Measurements from ENCODE around the gene AADACL4.
"Not testable (repeated sequence)": the region's sequence is repeated elsewhere in the genome, so short reads cannot be mapped to it uniquely, and the experiment has no call there.

AADACL4 gene

DNA sequence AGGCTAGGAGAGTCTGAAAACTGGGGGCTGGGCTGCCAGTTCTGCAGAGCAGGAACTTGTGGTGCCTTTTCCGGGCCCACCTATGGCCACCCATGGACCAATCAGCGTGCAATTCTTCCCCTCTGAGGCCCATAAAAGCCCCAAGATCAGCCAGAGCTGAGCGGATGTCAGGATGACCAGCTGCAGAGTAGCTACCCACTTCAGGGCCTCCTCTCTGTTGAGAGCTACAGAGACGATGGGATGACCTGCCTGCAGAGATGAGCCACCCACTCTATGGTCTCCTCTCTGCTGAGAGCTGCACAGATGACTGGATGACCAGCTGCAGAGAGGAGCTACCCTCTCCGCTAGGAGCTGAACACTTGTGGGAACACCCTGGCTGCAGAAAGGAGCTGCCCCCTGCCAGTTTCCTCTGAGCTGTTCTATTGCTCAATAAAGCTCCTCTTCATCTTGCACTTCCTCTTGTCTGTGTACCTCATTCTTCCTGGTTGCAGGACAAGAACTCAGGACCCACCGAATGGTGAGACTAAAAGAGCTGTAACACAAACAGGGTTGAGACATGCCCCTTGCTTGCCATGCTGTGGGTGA is 12.8 kb upstream of the AADACL4 start:
- no peak for DNase-seq

DNA sequence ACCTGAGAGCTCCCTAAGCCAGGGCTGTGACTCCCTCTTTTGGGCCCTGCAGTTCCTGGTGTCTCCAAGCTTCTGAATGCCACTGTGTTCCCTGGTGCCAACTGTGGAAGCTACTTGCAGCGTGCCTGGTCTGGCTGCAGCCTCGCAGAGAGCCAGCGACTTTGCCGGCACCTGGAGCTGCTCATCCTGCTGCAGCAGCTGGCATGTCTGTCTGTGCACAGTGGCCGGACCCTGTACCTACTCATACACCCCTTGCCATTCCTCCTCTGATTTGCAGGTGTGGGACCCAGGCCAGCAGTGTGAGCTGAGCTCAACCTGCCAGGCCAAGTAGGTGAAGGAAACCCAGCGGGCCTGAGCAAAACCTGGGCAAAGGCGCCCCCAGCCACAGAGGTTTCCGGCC is 12.3 kb upstream of the AADACL4 start:
- DNase-seq, result no peak

DNA sequence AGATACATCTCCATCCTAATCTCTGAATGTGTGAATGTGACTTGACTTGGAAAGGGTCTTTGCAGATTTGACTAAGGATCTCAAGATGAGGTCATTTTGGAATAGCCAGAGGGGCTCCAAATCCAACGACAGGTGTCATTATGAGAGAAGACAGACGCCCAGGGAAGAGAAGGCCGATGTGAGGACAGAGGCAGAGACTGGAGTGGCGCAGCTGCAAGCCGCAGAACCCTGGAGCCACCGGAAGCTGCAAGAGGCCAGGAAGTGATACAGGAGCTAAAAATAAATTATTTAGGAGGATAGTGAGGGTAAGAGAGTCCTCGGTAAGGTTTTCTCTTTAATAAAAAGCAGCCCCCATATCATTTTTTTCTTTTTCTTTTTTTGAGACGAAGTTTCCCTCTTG is 9.7 kb upstream of the AADACL4 start:
- DNase-seq, result no peak

DNA sequence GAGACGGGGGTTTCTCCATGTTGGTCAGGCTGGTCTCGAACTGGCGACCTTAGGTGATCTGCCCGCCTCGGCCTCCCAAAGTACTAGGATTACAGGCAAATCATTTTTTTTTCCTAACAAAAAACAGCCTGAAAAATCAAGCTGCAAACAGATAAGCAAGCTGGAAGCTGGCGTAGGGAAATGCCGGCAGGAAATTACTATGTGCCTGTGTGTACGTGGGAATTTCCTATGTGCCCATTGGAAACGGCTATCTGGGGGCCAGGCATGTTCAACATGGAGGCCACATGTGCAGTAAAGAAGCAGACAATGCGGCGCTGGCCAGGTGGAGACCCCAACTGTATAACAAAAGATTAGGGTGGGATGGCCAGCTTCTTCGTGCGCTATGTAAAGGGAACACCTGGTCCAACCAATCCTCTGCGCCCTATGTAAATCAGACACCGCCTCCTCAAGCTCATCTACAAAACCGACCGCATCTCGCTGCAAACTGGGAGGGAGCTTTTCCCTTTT is 9.1 kb upstream of the AADACL4 start:
- DNase-seq, result no peak

GRCh38 chr1:12636098-12636950 is 7.6 kb upstream of the AADACL4 start:
- no peak for DNase-seq

DNA sequence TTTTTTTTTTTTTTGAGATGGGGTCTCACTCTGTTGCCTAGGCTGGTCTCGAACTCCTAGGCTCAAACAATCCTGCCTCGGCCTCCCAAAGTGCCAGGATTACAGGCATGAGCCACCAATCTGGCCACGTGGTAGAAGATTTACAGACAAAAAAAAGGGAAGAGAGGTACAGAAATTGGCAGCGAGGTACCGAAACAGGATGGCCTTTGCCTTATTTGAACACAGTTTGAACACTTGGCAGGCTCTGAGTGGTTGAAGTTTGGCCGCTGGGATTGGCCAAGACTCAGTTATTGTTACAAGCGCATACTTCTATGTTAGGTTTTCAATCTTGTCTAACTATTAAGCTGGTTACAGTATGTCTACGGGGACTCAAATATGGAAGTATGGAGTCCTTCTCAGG is 6.2 kb upstream of the AADACL4 start:
- no peak for DNase-seq

- no peak for DNase-seq
Observed at GRCh38 chr1:12640237-12640957, 3.5 kb upstream of the AADACL4 start.

GRCh38 chr1:12640958-12641272 is 3.0 kb upstream of the AADACL4 start:
- no peak for DNase-seq

DNA sequence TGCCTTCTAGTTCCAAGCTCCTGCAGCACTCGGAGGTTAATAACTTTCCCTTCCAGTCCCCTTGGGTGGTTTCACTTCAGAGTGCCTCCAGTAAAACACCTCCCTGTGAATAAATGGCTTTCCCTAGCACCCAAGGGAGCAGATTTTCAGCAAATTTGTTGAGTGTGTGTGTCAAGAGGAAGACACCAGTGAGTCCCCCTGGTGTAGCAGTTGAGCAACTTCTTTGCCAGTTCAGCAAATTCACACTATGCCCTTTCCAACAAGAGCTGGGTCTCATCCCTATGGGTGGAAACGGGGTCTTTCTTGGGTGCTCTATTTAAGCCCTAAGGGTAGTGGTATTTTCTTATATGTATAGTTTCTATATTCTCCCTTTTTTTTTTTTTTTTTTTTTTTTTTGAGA is 806 bp upstream of the AADACL4 start:
- DNase-seq, result no peak

- DNase-seq, result no peak
Observed at GRCh38 chr1:12644237-12644636, 352 bp downstream of the AADACL4 start.

- DNase-seq, result no peak
Observed at GRCh38 chr1:12644829-12645228, 944 bp downstream of the AADACL4 start.

DNA sequence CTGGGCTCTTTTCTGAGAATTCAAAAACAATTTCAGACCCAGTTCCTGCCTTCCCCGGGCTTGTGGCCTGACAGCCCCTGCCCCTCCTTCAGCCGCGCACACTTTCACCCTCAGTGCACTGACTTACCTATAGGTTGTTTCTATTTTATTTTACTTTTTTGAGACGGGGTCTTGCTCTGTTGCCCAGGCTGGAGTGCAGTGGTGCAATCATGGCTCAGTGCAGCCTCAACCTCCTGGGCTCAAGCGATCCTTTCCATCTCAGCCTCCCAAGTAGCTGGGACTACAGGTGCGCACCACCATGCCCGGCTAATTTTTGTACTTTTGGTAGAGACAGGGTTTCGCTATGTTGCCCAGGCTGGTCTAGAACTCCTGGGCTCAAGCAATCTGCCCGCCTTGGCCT is 1.5 kb downstream of the AADACL4 start:
- not testable (repeated sequence) for DNase-seq

GRCh38 chr1:12648741-12649140 is 4.9 kb downstream of the AADACL4 start:
- DNase-seq, result no peak

DNA sequence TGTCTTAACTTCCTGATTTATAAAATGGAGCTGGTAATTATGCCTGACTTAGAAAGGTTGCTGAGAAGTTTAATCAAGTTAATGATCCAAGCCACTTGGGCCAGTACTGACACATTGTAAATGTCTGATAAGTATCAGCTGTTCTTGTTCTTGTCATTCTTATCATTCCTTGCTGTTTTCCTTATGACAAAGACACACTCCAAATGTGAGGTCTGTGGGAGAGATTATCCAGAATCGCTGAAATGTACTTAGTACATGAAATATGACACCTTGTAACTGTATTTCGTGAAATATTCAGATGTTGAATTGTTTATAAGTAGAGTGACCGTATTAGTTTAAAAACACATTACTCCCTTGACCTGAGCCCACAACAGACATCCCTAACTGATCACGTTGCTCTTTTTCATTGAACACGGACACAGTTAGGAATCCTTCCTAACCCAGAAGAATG is 6.1 kb downstream of the AADACL4 start:
- DNase-seq, result no peak

DNA sequence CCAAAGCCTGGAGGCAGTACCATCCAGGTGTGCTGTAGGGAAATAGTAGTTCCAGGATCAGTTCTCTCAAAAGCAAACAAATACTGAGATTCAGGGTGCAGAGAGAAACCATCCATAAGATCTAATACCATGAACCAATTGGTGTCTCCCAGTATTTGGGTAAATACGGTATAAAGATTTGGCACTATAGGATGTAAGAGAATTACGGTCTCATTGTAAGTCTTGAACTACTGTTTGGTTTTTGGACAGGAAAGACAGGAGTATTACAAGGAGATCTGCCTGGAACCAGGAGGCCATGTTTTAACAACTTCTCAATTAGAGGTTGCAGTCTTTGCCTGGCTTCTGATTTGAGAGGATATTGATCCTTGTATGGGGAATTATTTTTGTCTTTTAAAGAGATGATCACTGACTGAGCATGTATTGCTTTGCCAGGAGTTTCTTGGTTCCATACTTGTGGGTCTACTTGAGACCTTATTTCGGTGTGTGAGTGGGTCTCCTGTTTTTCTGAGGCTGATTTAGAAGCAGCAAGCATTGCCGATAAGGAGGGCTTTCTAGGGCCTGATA is 10.2 kb downstream of the AADACL4 start:
- DNase-seq, result no peak

- no peak for DNase-seq
Observed at GRCh38 chr1:12654657-12655056, 10.8 kb downstream of the AADACL4 start.

DNA sequence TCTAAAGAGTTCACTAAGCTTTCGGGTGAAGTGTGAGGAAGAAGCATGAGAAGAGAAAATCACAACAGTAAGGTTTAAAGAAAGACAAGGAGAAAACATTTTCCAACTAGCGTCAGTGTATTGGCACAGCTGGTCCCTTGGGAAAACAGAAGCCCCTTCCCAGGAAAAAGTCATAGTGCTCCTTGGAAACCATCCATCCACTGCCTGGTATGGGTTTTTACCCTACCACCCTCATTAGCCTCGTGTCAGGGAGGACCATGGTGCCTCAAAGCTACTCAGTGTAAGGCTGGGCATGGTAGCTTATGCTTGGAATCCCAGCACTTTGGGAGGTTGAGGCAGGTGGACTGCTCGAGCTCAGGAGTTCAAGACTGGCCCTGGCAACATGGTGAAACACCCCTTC is 12.7 kb downstream of the AADACL4 start:
- no peak for DNase-seq

- DNase-seq, result no peak
Observed at GRCh38 chr1:12657060-12657884, 13.4 kb downstream of the AADACL4 start.

DNA sequence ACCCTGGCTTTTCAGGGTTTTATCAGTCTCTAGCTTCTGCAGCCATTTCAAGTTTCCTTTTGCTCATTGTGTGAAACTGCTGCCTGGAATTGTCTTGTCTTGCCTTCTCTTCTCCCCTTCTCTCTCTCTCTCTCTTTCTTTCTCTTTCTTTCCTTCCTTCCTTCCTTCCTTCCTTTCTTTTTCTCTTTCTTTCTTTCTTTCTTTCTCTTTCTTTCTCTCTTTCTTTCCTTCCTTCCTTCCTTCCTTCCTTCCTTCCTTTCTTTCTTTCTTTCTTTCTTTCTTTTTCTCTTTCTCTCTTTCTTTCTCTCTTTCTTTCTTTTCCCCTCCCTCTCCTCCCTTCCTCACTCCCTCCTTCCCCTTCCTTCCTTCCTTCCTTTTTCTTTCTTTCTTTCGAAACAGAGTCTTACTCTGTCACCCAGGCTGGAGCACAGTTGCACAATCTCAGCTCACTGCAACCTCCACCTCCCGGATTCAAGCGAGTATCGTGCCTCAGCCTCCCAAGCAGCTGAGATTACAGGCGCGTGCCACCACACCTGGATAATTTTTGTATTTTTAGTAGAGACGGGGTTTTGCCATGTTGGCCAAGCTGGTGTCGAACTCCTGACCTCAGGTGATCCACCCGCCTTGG is 14.1 kb downstream of the AADACL4 start:
- DNase-seq, result not testable (repeated sequence)

DNA sequence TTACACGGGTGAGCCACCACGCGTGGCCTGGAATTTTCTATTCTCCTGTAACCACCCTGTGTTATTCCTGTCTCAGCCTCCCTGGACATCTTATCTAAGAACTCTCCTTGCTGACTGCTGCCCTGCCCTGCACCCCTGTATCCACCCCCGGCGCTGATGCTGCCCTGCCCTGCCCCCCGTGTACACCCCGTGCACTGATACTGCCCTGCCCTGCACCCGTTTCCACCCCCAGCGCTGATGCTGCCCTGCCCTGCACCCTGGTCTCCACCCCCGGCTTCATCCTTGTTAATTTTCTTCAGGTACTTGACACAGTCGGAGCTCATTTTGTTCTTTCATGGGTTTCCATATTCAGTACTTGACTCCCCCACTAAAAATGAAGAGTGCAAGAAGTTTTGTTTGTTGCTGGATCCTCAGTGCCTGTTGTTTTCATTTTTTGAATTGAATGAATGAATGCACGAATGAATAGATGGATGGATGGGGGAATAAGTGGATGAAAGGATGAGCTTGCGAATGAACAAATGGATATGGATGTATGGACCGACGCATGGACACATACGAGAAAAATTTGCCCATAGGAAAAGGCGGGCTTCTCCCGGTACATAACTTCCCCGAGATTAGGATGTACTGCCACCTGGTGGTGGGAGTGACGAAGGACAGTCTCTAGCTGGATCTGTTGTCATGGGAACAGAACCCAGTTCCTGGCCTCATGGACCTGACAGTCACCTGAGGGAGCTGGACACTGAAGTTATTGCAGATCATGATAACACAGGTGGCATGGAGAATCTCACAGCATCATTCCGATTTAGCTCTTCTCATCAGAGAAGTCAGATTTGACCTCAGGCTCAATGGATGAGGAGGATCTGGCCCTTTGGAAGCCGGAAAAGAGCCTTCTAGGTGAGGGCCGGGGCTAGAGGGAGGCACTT is 14.9 kb downstream of the AADACL4 start:
- no peak for DNase-seq

- DNase-seq, result no peak
Observed at GRCh38 chr1:12661606-12662219, 17.8 kb downstream of the AADACL4 start.
